COR-L47 (cell line): ENCODE results near the gene ERAL1.
"Not testable (repeated sequence)": the region's sequence is repeated elsewhere in the genome, so short reads cannot be mapped to it uniquely, and the experiment has no call there.

Experiments used
- DNase-seq: peaks from one replicate; lab custom pipeline; 2025; lab: John Stamatoyannopoulos, UW

Gene ERAL1

GRCh38 chr17:28854457-28855335 is at the start of gene ERAL1:
ERAL1 (plus strand) TSS chr17:28855016; CDS start chr17:28855035, 19 bp downstream.
- DNase-seq = peak; percentile 70

GRCh38 chr17:28807925-28808634 is 46.7 kb upstream of the ERAL1 start:
- peak; percentile 75 for DNase-seq

GRCh38 chr17:28810437-28810836 is 44.4 kb upstream of the ERAL1 start:
- DNase-seq = no peak

- DNase-seq = no peak
These were observed 43.1 kb upstream of the ERAL1 start for GRCh38 chr17:28811651-28812090.

GRCh38 chr17:28812091-28812747 is 42.6 kb upstream of the ERAL1 start:
- peak; percentile 97 for DNase-seq

DNA sequence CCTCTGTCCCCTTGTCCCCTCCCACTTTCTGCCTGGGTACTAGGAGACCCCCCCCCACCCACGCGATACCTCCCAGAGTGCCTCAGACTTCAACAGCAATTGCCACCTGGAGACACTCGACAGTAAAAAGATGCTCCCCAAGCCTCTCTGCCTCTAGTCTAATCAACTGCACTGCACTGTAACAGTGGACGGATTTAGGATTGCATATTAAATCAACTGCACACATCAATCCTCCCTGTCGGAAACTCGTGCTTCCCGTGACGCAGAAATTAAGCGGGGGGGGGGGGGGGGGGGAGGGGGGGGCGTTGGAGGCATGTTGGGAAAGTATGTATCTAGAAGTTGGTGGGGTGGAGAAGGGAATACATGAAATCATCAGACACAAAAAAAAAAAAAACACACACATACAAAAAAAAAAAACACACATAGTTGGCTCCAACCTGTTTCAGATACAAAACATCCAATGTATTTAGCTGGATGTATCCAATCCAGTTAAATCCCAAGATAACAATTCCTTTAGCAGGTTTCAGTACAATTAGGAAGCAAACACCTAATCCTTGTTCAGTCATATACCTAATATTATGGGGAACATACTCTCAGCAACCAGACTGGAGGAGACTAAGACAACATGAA is 42.0 kb upstream of the ERAL1 start:
- peak; percentile 86 for DNase-seq

GRCh38 chr17:28816540-28816939 is 38.3 kb upstream of the ERAL1 start:
- no peak for DNase-seq

GRCh38 chr17:28818819-28819221 is 36.0 kb upstream of the ERAL1 start:
- DNase-seq = no peak

DNA sequence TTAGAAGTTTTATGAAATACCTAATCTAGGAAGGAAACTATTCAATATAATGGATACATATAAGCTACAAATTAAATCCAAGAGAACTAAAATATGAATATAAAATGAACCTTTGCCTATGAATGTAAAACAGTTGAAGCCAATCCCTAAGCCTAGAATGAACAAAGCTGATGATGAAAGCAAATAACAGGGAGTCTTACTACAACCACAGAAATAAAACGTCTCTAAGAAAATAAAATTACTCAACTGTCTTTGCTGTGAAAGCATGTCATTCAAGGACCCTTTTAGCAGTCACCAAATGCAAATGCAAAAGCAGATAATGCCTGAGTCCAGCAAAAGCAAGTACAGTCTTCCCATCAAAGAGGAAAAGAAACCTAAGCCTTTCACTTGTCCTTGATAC is 35.2 kb upstream of the ERAL1 start:
- DNase-seq = no peak

DNA sequence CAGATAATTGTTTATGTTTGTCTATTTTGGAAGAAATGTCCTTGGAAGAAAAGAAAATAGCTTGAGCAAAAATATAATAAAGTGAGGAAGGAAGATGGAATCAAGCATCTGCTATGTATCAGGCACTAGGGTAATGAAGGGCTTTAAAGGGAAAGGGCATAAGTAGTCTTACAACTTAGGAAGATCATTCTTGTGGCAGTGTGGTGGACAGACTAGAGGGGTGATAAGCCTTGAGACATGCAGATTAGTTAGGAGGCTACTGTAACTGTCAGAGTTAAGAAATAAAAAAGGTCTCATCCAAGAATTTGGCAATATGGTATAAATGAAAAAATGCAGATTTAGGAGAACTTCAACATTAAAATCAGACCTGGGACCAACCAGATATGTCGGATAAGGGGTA is 27.1 kb upstream of the ERAL1 start:
- DNase-seq = no peak

GRCh38 chr17:28828294-28829040 is 26.3 kb upstream of the ERAL1 start:
- no peak for DNase-seq

- DNase-seq = no peak
These were observed 20.4 kb upstream of the ERAL1 start for GRCh38 chr17:28834420-28834819.

DNA sequence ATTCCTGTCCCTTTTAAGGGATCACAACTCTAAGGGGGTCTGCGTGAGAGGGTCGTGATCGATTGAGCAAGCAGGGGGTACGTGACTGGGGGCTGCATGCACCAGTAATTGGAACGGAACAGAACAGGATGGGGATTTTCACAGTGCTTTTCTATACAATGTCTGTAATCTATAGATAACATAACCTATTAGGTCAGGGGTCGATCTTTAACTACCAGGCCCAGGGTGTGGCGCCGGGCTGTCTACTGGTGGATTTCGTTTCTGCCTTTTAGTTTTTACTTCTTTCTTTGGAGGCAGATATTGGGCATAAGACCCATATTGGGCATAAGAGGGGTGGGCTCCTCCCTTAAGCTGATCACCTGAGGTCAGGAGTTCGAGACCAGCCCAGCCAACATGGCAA is 18.3 kb upstream of the ERAL1 start:
- not testable (repeated sequence) for DNase-seq

DNA sequence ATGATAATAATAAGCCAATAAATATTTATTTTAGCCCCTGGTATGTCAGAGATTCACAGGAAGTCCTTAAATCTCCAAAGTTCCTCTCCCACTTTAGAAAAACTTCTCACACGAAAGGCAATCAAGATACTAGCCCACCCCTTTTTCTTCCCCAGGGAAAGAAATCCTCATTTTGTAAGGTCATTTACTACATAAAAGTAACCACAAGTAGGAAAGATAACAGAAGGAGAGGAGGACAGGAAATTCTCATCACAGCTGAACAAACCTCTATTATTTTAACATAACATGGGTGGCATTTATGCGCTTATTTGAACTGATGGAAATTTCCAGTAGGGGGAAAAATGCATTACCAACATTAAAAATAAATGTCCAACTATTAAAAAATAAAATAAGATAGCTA is 15.6 kb upstream of the ERAL1 start:
- DNase-seq = no peak

DNA sequence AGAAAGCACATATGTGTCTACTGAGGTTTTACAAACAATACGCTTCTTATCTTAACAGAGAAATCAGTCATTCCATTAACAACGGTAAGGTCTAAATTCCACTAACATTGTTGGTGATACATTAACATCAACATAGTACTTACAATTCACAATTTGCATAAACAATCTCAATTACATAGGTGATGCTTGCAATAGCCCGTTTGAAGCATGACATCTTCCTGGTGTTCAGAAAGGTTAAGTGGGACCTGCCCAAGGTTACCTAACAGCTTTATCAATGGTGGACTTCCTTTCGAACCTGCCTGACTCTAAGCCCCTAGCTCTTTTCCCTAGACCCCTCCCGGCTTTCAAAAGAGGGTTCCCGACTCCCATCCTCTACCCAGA is 12.9 kb upstream of the ERAL1 start:
- DNase-seq = no peak

DNA sequence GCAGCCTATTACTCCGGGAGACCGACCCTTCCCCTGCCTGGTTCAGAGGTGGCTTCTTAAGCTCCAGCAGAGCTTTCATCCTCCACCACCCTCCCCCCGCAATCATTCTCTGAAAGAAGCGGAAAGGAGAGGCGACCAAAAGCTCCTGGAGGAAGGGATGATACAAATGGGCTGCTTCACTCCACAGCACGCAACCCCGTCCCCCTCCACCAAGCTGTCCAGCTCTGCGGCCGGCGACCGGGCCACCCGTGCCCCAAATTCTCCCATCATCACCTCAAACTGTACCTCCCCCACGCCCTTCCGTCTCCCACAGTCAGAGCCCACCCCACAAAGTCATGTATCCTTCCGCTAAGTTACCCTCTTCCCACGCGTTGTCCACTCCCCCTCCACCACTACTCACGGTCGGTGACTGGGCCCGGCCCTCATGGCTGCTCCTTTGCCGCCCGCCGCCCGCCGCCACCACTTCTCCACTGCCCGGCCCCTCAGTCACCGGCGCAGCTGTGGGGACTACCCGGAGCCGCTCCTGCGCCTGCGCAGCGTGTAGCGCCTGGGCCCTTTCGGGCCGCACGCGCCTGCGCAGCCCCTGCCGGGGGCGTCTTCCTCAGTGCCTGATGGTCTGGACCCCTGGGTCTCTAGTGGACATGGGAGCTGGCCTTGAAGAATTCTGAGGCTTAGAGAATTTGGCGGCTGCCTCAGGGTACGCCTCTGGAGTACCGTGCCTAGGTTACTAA is 12.4 kb upstream of the ERAL1 start, which contains the start of gene FAM222B:
FAM222B (minus strand) TSS at position 509 of the 731 bp plus-strand sequence. CDS start 76,123 bp downstream, outside the sequence.
- DNase-seq = peak; percentile 88

DNA sequence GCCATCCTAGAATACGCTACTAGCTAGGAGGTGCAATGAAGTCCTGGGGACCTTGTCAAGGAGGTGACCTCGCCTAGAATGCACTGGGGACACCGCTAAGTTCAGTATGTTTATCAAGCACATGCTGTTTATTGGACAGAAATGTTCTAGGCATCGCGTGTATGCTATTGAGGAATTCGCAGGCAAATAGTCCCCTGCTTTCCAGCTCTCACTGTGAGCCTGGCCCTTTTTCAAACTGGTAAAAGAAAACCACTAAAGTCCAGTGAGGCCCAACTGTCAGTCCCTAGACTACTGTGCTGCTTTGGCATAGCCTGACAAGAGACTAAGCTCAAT is 11.0 kb upstream of the ERAL1 start:
- DNase-seq = no peak

DNA sequence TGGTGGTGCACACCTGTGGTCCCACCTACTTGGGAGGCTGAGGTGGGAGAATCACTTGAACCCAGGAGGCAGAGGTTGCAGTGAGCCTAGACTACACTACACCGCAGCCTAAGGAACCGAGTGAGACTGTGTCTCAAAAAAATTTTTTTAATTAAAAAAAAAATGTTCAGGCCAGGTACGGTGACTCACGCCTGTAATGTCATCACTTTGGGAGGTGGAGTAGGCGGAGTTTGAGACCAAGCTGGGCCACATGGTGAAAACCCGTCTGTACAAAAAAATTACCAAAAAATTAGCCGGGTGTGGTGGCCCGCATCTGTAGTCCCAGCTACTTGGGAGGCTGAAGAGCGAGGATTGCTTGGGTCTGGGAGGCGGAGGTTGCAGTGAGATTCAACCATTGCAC is 8.6 kb upstream of the ERAL1 start:
- DNase-seq = no peak

DNA sequence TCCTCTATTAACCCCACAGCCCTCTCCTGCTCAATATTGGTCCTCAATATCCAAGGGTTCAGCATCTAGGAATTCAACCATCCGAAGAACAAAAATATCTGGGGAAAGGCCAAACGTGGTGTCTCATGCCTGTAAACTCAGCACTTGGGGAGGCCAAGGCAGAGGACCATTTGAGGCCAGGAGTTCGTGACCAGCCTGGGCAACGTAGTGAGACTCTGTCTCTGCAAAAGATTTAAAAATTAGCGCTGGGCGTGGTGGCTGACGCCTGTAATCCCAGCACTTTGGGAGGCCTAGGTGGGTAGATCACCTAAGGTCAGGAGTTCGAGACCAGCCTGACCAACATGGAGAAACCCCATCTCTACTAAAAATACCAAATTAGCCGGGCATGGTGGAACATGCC is 8.1 kb upstream of the ERAL1 start:
- DNase-seq = not testable (repeated sequence)

DNA sequence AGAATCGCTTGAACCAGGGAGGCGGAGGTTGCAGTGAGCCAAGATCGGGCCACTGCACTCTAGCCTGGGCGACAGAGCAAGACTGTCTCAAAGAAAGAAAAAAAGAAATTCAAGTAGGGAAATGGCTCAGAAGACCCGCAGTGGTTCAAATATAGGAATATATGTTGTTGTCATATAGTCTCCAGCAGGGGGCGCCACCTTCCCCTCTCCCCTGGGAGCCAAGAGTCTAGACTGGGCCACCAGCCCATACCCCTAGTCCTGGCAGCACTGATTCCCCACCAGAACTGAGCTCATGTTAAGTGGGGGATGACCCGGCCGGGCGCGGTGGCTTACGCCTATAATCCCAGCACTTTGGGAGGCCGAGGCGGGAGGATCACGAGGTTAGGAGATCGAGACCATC is 6.1 kb upstream of the ERAL1 start:
- not testable (repeated sequence) for DNase-seq

DNA sequence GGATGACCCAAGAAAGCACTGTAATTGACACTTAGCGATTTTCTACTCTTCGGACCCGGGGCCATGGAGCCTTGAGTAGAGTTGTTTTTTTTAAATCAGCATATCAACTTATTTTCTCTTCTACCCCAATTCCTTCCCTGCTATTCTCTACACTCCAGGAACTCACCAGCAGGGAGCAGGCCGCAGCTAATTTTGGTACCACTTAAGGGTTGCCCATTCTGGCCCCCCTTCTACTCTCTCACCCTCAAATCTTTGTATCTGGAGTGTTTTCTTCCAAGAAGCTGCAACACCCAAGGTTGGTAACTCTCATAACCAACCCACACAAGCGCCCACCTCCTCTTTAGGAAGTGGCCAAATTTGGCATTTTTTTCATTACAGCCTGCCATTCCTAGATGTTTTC is 5.5 kb upstream of the ERAL1 start:
- no peak for DNase-seq
